C4-2B (cell line): ENCODE results near the gene RAB18.

Source experiments
- H3K27ac ChIP-seq: fragments of 450-650 bp; 2 replicates; pipeline ENCODE4 v1.5.1; 2017
- CTCF ChIP-seq: fragments of 450-650 bp; conservative IDR thresholded peaks from 2 replicates; pipeline ENCODE4 v1.5.1; 2017; ENCODE audit warnings: mild to moderate bottlenecking
- ZFX ChIP-seq: fragments of 450-650 bp; IDR thresholded peaks from 2 replicates; pipeline ENCODE4 v1.6.1; 2017

The RAB18 gene

DNA sequence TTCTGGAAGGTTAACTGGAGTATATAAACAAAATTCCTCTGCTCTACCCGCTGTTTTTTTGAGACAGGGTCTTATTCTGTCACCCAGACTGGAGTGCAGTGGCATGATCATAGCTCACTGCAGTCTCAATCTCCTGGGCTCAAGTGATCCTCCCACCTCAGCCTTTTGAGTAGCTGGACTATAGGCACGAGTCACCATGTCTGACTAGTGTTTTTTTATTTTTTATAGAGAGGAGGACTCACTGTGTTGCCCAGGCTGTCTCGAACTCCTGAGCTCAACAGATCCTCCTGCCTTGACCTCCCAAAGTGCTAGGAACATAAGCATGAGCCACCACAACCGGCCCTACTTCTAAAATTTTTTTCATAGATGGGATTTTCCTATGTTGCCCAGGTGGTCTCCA, 2.2 kb downstream of the RAB18 start:
- no peak overlapping the region for H3K27ac ChIP-seq
- TF ChIP-seq CTCF (no peak), ZFX (no peak)

DNA sequence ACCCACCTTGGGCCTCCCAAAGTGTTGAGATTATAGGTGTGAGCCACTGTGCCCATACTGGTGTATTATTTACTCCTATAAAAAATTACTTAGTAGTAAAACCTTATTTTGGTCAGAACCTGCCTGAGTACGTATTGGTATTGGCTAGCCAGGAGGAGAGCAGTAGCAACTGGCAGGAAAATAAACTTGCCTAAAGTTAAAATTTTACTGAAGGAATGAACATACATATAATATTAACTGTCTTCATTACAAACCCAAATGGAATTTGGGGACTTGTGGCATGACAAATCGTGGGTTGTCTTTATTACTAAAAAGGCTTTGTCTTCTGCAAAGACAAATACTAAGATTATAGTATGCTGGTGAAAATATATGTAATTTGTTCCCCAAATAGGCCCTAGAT, 8.4 kb downstream of the RAB18 start:
- TF ChIP-seq CTCF (no peak), ZFX (no peak)
- no peak overlapping the region for H3K27ac ChIP-seq

DNA sequence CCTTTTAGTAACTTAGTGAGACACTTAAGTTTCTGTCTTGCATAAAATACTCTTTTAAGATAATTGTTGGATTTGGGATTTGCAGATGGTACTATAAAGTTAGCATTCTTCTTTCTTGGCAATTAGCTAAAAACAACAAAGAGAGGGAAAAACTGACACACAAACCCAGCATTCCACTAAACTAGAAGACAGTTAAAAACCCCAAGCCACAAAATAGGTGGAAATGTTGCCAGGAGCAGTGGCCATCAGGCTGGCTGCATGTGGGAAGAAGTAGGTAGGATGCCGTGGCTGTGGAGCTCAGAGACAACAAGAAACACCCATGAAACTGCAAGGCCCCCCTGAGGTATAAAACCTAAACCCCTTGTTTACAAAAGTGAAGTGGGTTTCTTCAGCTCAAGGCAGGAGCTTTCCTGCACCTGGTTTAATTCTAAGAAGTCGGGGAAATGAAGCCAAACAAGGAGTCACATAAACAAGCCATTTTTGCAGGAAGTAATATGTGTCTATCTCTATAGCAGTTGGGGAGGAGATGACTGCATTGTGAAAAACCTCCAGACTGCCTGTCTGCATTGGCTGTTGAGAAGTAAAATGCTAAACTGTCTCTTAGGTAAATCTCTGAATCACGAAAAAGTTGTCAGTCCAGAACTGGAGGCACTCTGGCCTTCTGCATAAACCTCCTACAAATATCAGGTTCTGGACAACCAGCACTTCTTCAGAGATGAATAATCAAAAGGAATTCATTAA, 9.5 kb downstream of the RAB18 start:
- TF ChIP-seq ZFX = no peak
- TF ChIP-seq CTCF = no peak
- H3K27ac ChIP-seq = no peak overlapping the region

DNA sequence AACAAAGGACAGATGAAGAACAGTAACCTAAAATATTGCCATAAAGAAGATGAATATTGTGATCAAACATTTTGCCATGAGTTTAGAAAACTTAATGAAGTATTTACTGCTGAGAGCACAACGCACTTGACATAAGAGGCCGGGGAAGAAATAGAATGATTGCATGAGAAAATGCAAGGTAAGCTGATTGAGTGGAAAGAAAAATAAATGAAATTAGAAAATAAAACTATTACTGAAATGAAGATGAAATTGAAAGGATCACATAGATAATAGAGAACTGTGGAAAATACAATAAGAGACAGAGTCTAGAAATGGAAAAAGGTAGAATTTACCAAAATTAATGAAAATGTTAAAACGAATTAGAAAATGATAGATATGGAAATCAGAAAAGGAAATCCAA, 10.1 kb downstream of the RAB18 start:
- H3K27ac ChIP-seq = no peak overlapping the region

DNA sequence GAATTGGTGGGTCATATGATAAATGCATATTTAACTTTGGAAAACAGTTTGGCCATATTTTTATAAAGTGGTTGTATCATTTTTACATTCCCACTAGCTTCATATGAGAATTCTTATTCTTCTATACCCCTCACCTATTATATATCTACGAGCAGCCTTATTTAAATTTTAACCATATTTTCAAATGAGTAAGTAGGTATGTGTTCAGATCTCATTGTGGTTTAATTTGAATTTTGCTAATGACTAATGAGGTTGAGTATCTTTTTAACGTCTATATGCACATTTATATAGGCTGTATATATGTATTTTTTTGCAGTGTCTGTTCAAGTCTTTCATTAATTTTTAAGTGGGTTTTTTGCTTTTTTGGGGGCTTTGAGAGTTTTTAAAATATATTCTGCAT, 14.2 kb downstream of the RAB18 start:
- TF ChIP-seq CTCF (no peak), ZFX (no peak)
- H3K27ac ChIP-seq = no peak overlapping the region

More for the DNA sequence above, 10.1 kb downstream of the RAB18 start:
- TF ChIP-seq ZFX (no peak), CTCF (no peak)

GRCh38 chr10:27525819-27526218, 21.7 kb downstream of the RAB18 start:
- no peak for TF ChIP-seq ZFX
- TF ChIP-seq CTCF = no peak

GRCh38 chr10:27526242-27526641, 22.1 kb downstream of the RAB18 start:
- no peak for TF ChIP-seq ZFX
- no peak for TF ChIP-seq CTCF
- H3K27ac ChIP-seq = no peak overlapping the region

More at GRCh38 chr10:27525819-27526218, 21.7 kb downstream of the RAB18 start:
- no peak overlapping the region for H3K27ac ChIP-seq
